NCI-H345 treated with DMSO at 0.1 percent for 48 hours (cell line): Measurements from ENCODE around the gene GPR35.

Experiments
- DNase-seq: peaks from one replicate; lab custom pipeline; 2025; ENCODE audit not compliant: unreplicated experiment; lab: John Stamatoyannopoulos, UW

Gene GPR35

GRCh38 chr2:240637116-240637900 is 12.0 kb downstream of the GPR35 start:
- no peak for DNase-seq

- DNase-seq = no peak
Observed at GRCh38 chr2:240637901-240638345, 12.6 kb downstream of the GPR35 start.

GRCh38 chr2:240638512-240639160 is 13.4 kb downstream of the GPR35 start:
- DNase-seq = no peak

GRCh38 chr2:240639566-240639965 is 14.3 kb downstream of the GPR35 start:
- no peak for DNase-seq

GRCh38 chr2:240640939-240641338 is 15.7 kb downstream of the GPR35 start:
- peak; percentile 17 for DNase-seq

GRCh38 chr2:240642061-240642805 is 17.0 kb downstream of the GPR35 start:
- DNase-seq = no peak

- no peak for DNase-seq
Observed at GRCh38 chr2:240642806-240643092, 17.5 kb downstream of the GPR35 start.

- DNase-seq = no peak
Observed at GRCh38 chr2:240643093-240643810, 18.0 kb downstream of the GPR35 start.

GRCh38 chr2:240643811-240644150 is 18.5 kb downstream of the GPR35 start:
- DNase-seq = no peak

GRCh38 chr2:240644171-240644651 is 18.9 kb downstream of the GPR35 start:
- no peak for DNase-seq

- DNase-seq = no peak
Observed at GRCh38 chr2:240644859-240645301, 19.6 kb downstream of the GPR35 start.

- DNase-seq = no peak
Observed at GRCh38 chr2:240645346-240645745, 20.1 kb downstream of the GPR35 start.

GRCh38 chr2:240645801-240646175 is 20.5 kb downstream of the GPR35 start:
- DNase-seq = no peak

GRCh38 chr2:240646176-240646899 is 21.1 kb downstream of the GPR35 start:
- DNase-seq = no peak

- no peak for DNase-seq
Observed at GRCh38 chr2:240646900-240647502, 21.7 kb downstream of the GPR35 start.

- DNase-seq = no peak
Observed at GRCh38 chr2:240647503-240648154, 22.3 kb downstream of the GPR35 start.

GRCh38 chr2:240648155-240648649 is 22.9 kb downstream of the GPR35 start:
- no peak for DNase-seq

- no peak for DNase-seq
Observed at GRCh38 chr2:240648650-240649275, 23.5 kb downstream of the GPR35 start.

GRCh38 chr2:240649331-240649730 is 24.1 kb downstream of the GPR35 start:
- DNase-seq = no peak
